Activated CD4-positive, alpha-beta T cell treated with anti-CD3 and anti-CD28 coated beads for 1 hour (primary cell): ENCODE data around the gene SORCS2.

ENCODE experiments used
- DNase-seq: peaks from one replicate; pipeline ENCODE4 v3.0.0-alpha.2; 2020

Gene SORCS2

DNA sequence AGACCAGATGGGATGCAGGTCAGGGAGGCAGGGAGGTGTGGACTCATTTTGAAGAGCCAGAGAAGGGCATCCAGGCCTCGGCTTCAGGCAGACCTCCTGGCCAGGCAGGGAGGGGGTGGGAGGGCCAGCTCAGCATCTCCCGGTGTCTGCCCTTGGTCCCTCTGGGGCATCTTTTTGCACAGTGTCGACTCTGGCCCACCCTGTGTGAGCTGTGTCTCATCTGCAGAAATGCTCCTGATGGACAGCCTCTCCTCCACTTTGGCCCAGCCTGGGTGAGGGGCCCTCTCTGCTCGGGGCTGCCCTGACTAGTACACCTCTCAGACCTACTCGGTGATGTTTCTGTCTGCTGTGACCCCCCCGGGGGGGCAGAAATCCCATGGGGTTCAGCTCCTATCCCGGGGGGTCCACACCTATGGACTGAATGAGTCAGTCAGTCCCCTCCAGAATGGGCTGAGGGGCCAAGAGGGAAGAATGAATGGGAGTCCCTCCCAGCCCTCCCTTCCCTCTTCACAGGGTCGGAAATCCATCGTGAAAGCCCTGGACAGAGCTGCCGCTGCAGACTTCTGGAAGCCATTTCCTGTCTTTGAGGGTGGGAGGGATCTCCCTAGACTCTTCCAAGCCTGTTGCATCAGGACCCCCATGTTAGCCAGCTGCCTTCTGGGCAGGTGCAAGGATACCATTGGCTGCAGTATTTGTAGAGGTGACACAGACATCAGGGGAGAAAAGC, 439.1 kb downstream of the SORCS2 start:
- no peak for DNase-seq

DNA sequence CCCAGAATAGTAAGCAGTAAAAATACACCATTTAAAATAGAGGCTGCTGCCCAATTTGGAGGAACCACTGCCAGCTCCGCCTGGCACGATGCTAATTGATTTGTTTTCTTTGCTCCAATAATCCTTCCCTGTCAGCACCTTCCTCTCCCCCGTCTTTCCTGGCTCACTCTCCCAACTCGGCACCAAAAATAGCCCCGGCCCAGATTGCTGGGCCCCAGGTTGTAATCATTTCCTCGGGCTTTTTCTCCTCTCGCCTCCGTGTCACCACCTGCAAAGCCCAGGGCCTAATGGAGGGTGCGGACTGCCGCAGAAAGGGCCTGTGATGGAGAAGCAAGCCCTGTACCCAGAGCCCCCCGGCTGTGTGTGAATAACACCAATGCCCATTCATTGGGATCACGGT, 440.0 kb downstream of the SORCS2 start:
- no peak for DNase-seq

DNA sequence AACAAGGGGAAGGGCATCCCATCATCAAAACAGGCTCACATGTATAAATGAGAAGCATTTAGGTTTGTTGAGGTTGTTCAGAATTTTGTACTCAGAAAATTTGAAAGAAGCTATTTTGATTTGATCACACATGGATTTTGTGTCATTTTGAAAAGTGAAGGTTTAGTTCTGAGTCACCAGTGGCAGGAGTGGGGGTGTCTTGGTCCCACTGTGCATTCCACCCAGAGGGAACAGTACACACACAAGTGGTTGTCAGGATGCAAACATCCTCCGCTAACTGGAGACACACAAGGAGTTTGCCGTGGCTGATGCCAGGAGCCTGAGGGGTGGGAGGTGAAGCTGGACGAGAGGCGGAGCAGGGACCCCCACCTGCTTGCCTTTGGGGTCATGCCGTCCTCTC, 440.6 kb downstream of the SORCS2 start:
- no peak for DNase-seq

DNA sequence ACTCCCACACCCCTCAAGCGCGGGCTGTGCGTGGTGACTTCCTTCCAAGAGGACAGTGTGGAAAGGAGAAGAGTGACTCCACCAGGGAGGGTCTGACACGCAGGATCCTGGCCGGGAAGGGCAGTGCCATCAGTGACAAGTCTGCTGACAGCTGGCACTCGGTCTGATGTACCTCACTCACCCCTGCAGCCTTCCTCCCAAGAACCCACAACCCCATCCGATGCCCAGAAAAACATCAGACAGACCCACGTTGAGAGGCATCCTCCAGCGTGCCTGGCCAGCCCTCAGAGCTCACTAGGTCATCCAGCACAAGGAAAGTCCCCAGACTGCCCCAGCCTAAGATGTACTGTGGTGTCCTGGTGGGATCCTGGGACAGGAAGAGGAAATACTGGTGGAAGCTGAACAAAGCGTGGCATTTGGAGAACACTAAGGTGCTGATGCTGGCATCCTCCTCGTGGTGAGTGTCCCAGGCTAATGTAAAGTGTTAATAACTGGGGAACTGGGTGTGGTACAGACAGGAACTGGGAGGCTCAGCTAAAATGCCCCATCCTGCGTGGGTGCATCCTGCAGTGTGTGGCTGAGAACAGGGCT, 442.4 kb downstream of the SORCS2 start:
- no peak for DNase-seq

DNA sequence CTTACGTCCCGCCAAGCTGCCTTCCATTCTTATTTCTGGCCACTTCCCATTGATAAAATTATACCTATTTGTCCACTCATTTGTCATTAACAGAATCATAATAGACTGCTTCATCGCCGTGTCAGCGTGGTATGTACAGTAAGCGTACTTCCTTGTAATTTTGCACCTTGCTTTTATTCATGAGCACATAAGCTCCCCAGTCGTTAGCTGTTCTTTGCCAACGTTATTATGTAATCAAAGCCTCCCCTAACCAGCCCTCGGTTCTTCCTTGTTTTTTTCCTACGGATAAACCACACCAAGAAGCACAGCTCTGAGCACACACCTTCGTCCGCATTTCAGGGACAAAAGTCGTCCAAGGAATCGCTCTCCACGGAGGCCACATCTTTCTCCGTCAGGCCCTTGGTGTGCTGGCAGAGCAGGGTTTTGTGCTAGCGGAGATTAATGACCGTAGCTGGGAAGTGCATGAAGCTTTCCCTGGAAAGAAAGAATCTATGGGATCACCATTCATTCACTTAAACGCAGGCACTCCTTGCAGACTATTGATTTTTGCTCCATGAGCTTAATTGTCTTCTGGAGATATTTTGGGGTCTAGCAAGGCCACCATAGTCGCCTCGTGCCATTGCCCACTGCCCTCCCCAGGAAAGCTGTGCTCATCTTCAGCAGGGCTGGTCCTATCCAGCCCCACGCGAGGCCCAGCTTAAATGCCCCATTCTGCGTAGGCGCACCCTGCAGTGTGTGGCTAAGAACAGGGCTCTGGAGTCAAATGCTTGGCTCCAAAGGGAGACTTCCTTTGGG, 443.3 kb downstream of the SORCS2 start:
- DNase-seq, result no peak

DNA sequence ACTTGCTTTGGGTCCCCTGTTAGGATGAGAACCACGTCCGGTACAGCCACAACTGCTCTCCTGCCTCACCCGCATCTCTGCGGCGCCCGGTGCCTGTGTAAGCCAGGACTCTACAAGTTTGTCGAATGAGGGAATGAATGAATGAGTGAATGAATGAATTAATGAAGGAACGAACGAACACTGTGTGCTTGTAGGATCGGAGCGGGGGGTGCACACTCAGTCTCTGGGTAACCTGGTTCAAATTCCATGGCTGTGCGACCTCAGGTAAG, 443.8 kb downstream of the SORCS2 start:
- DNase-seq, result no peak

DNA sequence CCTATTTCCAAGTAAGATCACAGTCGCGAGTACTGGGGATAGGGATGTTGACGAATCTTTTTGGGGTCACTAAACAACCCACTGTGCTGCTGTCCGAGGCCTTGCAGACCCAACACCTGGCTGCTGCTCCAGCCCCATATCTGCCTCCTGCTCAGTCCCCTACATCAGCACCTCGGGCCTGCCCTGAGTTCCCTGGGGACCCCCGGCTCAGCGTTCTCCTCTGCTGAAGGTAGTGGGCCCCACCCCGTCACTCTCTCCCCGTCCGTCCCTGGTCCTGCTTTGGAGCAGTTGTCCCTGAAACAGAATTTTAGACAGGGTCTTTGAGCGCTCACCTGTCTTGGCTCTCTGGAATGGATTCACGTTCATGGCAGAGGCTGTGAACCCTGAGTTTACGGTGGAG, 444.8 kb downstream of the SORCS2 start:
- DNase-seq, result no peak

DNA sequence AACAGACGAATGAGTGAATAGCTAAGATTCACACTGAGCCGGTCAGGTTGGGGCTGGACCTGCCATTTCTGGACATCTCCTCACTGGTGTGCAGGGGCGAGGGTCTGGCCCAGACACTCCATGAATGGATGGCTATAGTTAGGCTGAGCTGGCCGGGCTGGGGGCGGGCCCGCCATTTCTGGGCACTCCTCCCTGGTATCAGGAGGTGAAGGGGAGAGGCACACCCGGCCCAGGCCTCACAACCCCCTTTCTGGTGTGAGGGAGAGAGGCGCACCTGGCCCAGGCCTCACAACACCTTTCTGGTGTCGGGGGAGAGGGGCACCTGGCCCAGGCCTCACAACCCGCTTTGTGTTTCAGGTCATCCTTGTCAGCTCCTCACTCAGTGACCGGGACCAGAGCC, 445.6 kb downstream of the SORCS2 start:
- no peak for DNase-seq

DNA sequence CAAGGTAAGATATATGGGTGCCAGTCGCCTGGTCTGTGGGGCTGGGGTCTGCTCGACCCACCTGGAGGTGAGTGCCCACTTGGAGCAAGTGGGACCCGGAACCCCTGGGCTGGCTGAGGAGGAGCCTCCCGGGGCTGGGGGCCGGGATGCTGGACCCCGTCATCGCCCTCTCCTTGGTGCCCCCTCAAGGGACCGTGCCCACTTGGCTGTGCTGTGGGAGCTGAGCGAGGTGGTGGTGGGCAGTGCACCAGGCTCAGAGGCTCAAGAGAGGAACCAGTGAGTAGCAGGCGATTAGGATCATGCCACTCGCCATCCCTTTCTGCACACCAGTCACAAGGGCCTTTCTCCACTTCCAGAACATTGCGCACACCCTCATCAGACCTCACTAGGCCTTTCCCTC, 446.2 kb downstream of the SORCS2 start:
- no peak for DNase-seq

DNA sequence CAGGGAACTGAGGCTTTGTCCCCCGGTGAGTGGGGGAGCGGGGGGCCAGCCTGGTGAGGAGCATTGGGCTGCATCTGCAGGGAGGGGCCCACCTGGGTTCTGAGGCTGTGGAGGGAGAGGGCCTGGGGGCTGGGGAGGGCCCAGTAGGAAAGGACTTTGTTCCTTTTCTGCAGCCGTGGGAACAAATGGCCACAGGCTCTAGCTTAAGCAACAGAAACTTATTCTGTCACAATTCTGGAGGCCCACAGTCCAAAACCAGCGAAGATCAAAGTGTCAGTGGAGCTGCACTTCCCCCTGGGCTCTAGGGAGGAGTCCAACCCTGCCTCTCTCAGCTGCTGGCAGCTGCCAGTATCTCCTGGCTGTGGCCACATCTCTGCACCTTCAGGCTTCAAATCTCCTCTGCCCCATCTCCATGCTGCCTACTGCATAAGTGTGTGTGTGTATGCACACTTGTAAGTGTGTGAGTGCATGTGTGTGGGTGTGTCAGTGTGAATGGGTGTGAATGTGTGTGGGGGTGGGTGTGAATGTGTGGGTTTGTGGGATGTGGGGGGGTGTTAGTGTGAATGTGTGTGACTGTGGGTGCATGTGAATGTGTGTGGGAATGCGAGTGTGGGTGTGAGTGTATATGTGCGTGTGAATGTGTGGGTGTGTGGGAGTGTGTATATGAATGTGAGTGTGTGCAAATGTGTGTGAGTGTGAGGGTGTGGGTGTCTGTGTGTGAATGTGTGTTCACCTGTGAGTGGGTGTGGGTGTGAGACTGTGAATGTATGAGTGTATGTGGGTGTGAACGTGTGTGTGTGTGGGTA, 446.8 kb downstream of the SORCS2 start:
- no peak for DNase-seq

DNA sequence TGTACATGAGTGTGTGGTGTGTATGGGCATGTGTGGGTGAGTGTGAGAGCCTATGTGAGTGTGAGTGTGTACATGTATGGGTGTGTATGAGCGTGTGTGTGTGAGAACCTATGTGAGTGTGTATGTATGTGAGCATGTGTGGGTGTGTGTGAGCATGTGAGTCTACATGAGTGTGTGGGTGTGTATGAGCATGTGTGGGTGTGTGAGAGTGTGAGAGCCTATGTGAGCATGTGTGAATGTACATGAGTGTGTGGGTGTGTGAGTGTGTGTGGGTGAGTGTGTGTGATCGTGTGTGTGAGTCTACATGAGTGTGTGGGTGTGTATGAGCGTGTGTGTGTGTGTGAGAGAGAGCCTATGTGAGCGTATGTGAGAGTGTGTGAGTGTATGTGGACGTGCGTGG, 447.8 kb downstream of the SORCS2 start:
- DNase-seq, result no peak

DNA sequence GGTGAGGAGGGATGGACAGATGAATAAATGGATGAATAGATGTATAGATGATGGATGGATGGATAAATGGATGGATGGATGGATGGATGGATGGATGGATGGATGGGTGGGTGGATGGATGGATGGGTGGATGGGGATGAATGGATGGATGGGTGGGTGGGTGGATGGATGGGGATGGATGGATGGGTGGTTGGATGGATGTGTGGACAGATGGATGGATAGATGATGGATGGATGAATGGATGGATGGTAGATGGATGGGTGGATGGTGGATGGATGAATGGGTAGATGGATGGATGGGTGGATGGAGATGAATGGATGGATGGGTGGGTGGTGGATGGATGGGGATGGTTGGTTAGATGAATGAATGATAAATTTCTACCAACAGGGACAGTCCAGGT, 449.4 kb downstream of the SORCS2 start:
- no peak for DNase-seq

DNA sequence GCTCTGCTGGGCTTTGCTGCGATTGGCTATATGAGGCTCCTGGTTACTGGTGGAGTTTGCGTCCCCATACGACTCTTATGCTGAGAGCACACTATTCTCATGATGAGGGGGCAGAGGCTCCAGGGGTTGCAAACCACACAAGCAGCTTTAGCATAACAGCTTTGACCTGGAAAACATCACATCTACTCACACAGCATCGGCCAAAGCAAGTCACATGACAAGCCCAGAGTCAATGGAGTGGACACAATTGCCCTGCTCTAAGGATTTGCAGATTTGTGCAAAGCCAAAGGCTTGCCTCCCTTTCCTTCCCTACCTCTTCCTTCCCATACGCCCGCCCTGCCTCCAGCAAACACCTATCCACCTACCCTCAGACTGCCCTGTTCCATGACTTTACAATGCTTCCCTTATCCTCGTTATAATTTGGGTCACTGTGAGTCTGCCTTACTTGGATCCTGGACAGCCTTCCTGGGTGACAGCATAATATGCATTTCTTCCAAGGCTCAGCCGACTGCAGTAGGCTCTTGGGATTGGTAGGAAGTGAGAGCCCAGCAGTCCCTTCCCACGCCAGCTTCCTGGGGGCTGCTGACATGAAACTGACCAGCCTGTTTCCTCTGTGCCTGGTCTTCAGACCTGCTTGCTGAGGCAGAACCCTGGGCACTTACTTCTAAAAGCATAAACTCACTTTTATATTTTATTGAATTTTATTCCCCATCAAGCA, 450.6 kb downstream of the SORCS2 start:
- DNase-seq, result no peak

DNA sequence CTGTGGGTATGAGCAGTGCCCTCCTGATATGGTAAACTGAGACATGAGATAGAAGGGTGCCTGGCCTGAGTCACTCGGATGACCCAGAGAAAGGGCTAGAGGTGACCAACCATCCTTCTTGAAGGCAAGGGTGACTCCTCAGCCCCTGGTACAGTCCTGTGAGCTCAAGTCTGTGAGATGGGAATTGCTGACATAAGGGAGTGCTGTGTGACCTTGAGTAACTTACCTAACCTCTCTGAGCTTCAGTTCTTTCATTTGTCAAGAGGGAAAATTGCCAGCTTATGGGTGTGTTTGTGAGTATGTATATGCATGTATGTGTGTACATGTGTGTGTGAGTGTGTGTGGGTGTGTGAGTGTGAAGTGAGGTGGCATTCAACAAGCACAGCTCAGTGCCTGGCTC, 452.8 kb downstream of the SORCS2 start:
- DNase-seq, result no peak

DNA sequence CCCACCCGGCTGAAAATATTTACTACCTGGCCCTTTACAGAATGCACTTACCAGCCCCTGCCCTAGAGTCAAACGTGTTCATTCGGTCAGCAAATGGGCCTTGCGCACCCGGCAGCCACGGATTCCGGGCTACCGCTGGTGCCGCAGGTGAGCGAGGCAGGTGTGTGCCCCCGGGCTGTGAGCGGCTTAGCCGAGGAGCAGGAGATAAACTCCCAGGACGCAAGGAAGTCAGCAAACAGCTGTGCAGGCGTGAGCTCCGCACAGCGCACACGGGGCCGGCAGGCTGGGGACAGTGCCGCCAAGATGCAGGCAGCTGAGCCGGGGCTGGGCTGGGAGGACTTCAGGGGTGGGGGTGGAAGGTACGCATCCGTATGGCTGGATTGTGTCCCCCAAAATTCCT, 453.6 kb downstream of the SORCS2 start:
- DNase-seq, result no peak

DNA sequence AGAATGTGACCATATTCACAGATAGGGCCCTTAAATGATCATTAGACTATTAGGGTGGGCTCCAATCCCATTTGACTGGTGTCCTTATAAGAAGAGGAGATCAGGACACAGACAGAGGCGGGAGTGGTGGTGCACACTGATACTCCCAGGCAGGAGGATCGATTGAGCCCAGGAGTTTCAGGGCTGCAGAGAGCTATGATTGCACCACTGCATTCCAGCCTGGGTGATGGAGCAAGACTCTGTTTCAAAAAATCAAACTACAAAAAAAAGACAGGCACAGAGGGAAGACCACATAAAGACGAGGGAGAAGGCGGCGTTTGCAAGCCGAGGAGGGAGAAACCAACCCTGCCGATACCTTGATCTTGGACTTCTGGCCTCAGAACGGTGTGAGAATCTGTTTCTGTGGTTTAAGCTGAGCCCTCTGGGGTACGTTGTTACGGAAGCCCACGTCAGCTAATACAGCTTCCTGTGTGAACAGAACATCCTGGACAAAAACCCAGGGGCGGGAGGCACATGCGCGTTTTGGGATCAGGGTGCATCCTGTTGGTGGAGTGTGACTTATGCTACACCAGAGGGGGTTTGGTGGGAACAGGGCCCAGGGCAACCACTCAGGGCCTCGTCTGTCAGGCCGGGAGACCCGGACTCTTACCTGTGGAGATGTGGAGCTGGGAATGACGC, 454.2 kb downstream of the SORCS2 start:
- DNase-seq, result no peak

DNA sequence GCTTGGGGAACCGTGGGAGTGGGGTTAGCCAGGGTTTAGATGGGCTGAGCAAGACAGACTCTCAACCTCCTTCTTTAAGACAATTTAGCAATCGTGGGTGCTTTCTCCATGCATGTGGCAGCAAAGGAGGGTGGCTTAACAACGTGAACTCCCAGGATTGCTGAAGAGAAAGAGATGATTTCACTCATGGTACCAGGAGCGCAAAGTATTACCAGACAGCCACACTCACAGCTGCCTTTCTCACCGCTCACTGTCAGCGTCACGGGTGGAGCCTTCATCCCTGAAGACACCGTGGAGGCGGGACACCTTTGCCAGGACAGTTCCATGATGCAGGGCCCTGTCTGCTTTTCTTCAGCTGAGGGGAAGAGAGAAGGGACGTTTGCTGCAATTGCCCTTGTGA, 454.8 kb downstream of the SORCS2 start:
- DNase-seq, result no peak

DNA sequence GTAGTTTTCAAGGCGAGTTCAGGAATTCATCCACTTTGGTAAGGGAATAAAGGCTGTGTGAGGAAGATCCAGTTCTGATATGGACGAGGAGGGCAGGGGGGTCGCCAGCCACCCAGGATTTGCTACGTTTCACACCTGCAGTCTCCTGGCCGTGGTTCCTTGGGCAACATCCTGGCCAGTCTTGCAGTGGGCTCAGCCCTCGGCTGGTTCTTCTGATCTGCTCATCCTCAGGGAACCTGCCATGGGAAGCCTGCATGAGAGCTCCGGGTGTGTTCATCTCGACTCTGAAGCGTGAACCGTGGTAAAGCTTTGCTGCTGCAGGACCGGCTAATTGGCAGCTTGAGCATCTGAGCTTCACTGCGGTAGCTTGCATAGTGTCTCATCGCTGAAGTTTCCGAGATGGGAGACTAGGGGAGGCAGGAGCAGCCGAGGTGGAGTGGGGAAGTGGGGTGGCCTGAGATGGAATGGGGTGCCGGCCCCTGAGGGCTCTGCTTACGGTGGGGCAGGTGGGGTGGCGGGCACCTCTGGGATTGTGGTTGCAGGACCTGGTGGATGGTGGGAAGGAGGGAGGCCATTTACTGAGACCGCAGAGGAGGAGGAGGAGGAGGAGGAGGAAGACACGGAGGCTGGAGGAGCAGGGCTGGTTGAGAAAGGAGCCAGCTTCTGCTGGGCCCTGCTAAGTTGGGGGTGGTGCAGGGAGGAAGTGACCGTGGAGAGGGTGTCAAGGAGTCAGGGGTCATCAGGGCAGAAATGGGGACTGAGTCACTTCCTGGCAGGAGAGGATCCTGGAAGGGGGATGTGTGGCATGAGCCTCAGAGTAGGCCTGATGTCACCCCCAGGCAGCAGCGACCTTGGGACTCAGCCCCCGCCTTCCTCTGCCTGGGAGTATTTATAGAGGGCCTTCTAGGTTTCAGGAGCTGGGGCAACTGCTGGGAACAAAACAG, 455.5 kb downstream of the SORCS2 start:
- DNase-seq, result no peak

DNA sequence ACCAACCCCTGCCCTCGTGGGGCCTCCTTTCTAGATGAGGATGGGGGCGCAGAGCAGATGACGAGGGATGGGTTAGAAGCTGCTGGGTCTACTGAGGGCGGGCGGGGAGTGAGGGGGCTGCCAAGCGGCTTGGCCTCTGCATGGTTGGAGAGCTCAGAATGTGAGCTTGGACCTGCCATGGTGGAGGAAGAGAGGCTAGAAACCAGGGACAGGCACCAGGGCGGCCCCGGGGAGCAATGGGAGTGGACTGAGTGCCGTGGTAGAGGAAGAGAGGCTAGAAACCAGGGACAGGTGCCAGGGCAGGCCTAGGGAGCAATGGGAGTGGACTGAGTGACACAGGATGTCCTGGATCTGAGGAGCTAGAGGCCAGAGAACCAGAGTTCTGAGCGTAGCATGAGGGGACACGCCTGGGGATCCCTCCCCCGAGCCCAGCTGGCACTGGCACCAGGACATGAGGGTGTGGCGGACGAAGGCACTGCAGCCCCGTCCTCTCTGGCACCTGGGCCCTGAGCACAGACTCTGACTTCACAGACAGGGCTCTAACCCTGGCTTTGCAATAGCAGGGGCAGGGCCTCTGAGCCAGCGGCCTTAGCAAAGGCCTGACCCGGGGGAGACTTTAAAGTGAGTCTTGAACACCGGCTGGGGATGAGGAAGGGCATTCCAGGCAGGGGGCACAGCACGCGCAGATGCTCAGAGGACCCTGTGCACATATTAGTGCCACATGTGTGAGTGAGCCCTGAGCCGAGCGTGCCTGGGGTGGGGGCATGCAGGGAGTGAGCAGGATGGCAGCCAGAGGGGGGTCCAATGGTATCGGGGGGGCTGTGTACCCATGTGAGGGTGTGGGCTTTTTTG, 456.4 kb downstream of the SORCS2 start:
- DNase-seq, result no peak

DNA sequence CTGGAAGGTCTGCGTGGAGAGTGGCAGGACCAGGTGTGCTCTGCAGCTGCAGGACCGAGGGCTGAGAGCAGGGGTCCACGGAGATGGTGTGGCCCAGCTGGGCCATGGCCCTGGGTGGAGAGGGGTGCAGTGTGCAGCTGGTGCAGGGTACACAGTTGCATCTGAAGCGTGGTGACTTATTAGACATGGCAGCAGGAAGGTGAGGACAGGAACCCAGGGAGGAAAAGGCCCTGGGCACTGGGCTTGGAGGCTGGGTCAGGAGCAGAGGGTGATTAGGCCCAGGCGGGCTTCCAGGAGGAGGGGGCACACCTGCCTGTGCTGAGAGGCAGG, 457.0 kb downstream of the SORCS2 start:
- no peak for DNase-seq
